ENCODE results near the gene ACTL7A. TPM values are rescaled to one million over a fixed set of nuclear protein-coding genes. Genes with fewer than 3 reads are reported as not detected.
A peak's percentile ranks its signal among the peaks of the same experiment; 100 is the strongest.

The ACTL7A gene
- total and polyA plus RNA-seq, 2 experiments from 2014 or later = not detected

DNA sequence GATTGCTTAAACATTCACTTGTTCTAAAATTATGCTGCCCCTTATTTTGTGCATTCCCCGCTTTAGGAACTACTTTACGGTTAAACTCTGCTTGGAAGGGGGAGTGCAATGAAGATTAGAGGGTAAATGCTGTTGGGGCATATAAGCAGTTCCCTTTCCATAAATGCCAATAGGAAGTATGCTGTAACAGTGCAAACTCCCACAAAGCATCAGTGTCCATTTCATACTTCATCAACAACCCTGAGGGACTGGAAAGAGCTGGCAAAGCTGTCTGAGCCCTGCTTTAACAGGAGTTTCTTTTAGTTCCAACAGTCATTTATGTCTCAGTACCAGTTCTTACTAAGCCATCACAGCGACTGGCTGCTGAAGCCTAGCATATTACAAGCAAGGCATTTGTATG lies 1.8 kb downstream of the ACTL7A start (continued):
- TF ChIP-seq, protein P1, sequence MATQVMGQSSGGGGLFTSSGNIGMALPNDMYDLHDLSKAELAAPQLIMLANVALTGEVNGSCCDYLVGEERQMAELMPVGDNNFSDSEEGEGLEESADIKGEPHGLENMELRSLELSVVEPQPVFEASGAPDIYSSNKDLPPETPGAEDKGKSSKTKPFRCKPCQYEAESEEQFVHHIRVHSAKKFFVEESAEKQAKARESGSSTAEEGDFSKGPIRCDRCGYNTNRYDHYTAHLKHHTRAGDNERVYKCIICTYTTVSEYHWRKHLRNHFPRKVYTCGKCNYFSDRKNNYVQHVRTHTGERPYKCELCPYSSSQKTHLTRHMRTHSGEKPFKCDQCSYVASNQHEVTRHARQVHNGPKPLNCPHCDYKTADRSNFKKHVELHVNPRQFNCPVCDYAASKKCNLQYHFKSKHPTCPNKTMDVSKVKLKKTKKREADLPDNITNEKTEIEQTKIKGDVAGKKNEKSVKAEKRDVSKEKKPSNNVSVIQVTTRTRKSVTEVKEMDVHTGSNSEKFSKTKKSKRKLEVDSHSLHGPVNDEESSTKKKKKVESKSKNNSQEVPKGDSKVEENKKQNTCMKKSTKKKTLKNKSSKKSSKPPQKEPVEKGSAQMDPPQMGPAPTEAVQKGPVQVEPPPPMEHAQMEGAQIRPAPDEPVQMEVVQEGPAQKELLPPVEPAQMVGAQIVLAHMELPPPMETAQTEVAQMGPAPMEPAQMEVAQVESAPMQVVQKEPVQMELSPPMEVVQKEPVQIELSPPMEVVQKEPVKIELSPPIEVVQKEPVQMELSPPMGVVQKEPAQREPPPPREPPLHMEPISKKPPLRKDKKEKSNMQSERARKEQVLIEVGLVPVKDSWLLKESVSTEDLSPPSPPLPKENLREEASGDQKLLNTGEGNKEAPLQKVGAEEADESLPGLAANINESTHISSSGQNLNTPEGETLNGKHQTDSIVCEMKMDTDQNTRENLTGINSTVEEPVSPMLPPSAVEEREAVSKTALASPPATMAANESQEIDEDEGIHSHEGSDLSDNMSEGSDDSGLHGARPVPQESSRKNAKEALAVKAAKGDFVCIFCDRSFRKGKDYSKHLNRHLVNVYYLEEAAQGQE (IDR thresholded peaks at IDR 0.05; ENCODE audit: unreplicated experiment) = no peak
- no peak for TF ChIP-seq EZH2phosphoT487 (IDR thresholded peaks at IDR 0.05; ENCODE audit: unreplicated experiment)

DNA sequence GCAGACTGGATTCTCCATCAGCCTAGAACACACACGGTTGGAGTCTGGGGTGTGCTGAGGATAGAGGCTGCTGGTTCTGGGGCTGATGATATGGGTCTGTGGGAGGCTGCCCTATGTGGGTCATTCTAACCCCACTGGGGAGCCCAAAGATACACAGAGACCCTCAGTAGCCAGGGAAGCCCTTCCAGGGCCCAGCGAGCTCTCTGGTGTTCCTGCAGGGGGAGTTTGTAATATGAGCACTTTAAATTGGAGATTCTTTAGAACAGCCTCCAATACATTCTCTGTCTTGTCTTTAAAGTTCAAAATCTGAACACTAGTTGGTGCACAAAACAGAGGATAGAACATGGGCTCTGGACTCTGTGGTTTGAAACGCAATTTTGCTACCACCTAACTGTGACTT lies 2.4 kb downstream of the ACTL7A start:
- no peak overlapping the region for H3K27ac Mint-ChIP-seq

More for the DNA sequence above, 2.4 kb downstream of the ACTL7A start:
- Mint-ChIP-seq H3K36me3 (ENCODE audit: low read depth) (peaks cover 4% of the 10 kb centered on the region; the same call in 1 of the 3 replicates), H3K4me1 (no peaks in the 10 kb centered on the region), H3K27me3 (ENCODE audit: insufficient read depth, low read depth, poor library complexity) (peaks cover 4% of the 10 kb centered on the region), H3K9me3 (no peaks in the 10 kb centered on the region), H3K4me3 (no peak overlapping the region)
- Histone ChIP-seq H3K9me2 (ENCODE audit: insufficient read depth) (no peaks in the 10 kb centered on the region), H3K36me3 (ENCODE audit: insufficient read depth) (no peaks in the 10 kb centered on the region), H3K4me2 (no peak overlapping the region), H3F3A (replicated peaks; ENCODE audit: low read depth) (no peaks in the 10 kb centered on the region), H4K20me1 (replicated peaks; ENCODE audit: insufficient read depth) (no peaks in the 10 kb centered on the region), H3K4me3 (no peak overlapping the region), H3K27ac (ENCODE audit: low read depth) (no peak overlapping the region), H2AFZ (no peak overlapping the region), H3K79me2 (replicated peaks; ENCODE audit: insufficient read depth) (no peaks in the 10 kb centered on the region), H3K4me1 (ENCODE audit: insufficient read depth) (no peaks in the 10 kb centered on the region), H3K27me3 (ENCODE audit: insufficient read depth) (no peaks in the 10 kb centered on the region)
- ATAC-seq (peak; percentile 61), DNase-seq (ENCODE audit: low spot score) (peak; percentile 26)
- TF ChIP-seq CREB1 (CRISPR knock-in tag; IDR thresholded peaks at IDR 0.05; ENCODE audit: low read depth) (no peak), NANOG (IDR thresholded peaks at IDR 0.05; ENCODE audit: borderline replicate concordance) (no peak), EZH2phosphoT487 (IDR thresholded peaks at IDR 0.05; ENCODE audit: unreplicated experiment) (no peak), POLR2AphosphoS5 (IDR thresholded peaks at IDR 0.05; ENCODE audit: low read depth) (no peak), ZNF114 (CRISPR knock-in tag; IDR thresholded peaks at IDR 0.05) (no peak)
- TF ChIP-seq, protein P2, sequence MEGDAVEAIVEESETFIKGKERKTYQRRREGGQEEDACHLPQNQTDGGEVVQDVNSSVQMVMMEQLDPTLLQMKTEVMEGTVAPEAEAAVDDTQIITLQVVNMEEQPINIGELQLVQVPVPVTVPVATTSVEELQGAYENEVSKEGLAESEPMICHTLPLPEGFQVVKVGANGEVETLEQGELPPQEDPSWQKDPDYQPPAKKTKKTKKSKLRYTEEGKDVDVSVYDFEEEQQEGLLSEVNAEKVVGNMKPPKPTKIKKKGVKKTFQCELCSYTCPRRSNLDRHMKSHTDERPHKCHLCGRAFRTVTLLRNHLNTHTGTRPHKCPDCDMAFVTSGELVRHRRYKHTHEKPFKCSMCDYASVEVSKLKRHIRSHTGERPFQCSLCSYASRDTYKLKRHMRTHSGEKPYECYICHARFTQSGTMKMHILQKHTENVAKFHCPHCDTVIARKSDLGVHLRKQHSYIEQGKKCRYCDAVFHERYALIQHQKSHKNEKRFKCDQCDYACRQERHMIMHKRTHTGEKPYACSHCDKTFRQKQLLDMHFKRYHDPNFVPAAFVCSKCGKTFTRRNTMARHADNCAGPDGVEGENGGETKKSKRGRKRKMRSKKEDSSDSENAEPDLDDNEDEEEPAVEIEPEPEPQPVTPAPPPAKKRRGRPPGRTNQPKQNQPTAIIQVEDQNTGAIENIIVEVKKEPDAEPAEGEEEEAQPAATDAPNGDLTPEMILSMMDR (conservative IDR thresholded peaks at IDR 0.05; ENCODE audit: low read depth in 2 of 2) = no peak; a peak in 1 of 4 replicates
- TF ChIP-seq, protein P3, sequence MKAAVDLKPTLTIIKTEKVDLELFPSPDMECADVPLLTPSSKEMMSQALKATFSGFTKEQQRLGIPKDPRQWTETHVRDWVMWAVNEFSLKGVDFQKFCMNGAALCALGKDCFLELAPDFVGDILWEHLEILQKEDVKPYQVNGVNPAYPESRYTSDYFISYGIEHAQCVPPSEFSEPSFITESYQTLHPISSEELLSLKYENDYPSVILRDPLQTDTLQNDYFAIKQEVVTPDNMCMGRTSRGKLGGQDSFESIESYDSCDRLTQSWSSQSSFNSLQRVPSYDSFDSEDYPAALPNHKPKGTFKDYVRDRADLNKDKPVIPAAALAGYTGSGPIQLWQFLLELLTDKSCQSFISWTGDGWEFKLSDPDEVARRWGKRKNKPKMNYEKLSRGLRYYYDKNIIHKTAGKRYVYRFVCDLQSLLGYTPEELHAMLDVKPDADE (IDR thresholded peaks at IDR 0.05) = no peak
